Upper lobe of right lung (tissue), 1 donor: Measurements from ENCODE around the gene TTLL9. TPM values are rescaled to one million over a fixed set of nuclear protein-coding genes. Genes with fewer than 3 reads are reported as not detected.
"Not testable (repeated sequence)": the region's sequence is repeated elsewhere in the genome, so short reads cannot be mapped to it uniquely, and the experiment has no call there.

Source experiments
- ATAC-seq: fragments of 200-7000 bp; cut with Tn5 transposase; one replicate; pipeline ENCODE4 v1.9.1; 2020; ENCODE audit warnings: mild to moderate bottlenecking, moderate library complexity
- DNase-seq: peaks from one replicate; pipeline ENCODE4 v3.0.0-alpha.2; 2020
- H3K27ac ChIP-seq: fragments of 200-600 bp; one replicate; pipeline ENCODE4 v1.8.0; 2022
- H3K27me3 ChIP-seq: fragments of 200-600 bp; one replicate; pipeline ENCODE4 v1.8.0; 2022; ENCODE audit warnings: mild to moderate bottlenecking
- H3K36me3 ChIP-seq: fragments of 200-600 bp; one replicate; pipeline ENCODE4 v1.8.0; 2022
- H3K4me1 ChIP-seq: fragments of 200-600 bp; one replicate; pipeline ENCODE4 v1.8.0; 2022
- H3K4me3 ChIP-seq: fragments of 200-600 bp; one replicate; pipeline ENCODE4 v1.8.0; 2022; ENCODE audit warnings: mild to moderate bottlenecking
- H3K9me3 ChIP-seq: fragments of 200-600 bp; one replicate; pipeline ENCODE4 v1.8.0; 2022
- CTCF ChIP-seq: fragments of 200-600 bp; IDR thresholded peaks from one replicate; pipeline ENCODE4 v1.8.0; 2022; ENCODE audit warnings: antibody characterized with exemption
- intact Hi-C: fragments of 100-400 bp; cut with DNase I; formaldehyde crosslinking; loops from one replicate; pipeline ENCODE4 v1.11.0; 2022
- total RNA-seq: library from RNA; stranded (reverse); fragmentation: NEBNext Ultra II Directional; extraction: Animal tissue kit (Norgen Biotek cat#: 25700); gene quantifications from one replicate; pipeline ENCODE4 v1.2.1, GENCODE V29; 2021
- donor health status: DM: no; HTN: yes; CAD: no; lungs with severe emphysema.

The TTLL9 gene
- total RNA-seq, 1 donor from 2014 or later, result 0.49 TPM

DNA sequence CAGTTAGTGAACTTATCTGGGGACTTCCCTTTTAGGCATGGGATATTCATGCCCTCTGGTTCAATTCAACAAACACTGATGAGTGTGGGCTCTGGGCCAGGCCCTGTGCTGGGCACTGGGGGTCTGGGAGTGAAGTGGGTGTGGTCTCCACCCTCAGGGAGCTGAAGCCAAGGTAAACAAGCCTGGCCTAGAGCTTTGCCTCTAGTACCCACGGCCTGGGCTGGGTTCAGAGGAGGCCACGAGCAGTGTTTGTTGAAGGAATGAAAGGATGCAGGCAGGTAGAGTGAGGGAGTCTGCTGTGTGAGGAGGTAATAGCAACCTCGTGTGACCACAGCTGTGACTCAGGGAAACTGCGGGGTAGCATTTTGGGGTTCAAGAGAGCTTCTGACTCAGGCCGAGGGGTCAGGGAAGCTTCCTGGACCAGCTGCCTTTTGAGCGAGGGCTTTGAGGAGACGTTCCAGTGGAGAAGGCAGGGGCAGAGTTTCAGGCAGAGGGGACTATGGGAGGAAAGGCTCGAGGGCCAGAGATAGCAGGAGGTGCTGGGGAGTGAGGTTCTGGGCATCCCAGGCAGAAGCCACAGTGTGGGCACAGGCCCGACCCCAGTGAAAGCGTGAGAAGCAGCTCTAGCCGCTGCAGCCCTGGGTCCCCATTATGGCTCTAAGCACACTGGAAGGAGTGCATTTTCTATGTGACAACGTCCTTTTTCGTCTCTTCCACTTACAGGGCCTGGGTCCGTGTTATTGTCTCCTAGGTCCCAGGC lies 45.7 kb upstream of the TTLL9 start:
- H3K4me3 ChIP-seq, result no peak overlapping the region
- H3K36me3 ChIP-seq, result no peaks in the 10 kb centered on the region
- H3K27me3 ChIP-seq, result no peaks in the 10 kb centered on the region
- peaks cover 4% of the 10 kb centered on the region for H3K4me1 ChIP-seq
- H3K27ac ChIP-seq, result no peak overlapping the region
- ATAC-seq (no peak), DNase-seq (peak; percentile 44)
- no peaks in the 10 kb centered on the region for H3K9me3 ChIP-seq
- intact Hi-C loops, result no loop called here
- TF ChIP-seq CTCF, result no peak

GRCh38 chr20:31826074-31826473 lies 44.4 kb upstream of the TTLL9 start:
- H3K36me3 ChIP-seq, result no peaks in the 10 kb centered on the region
- H3K27ac ChIP-seq, result no peak overlapping the region
- H3K4me3 ChIP-seq, result no peak overlapping the region
- peaks cover 4% of the 10 kb centered on the region for H3K4me1 ChIP-seq
- H3K27me3 ChIP-seq, result no peaks in the 10 kb centered on the region
- no peak for TF ChIP-seq CTCF
- no peak for ATAC-seq
- intact Hi-C loops, result no loop called here
- H3K9me3 ChIP-seq, result no peaks in the 10 kb centered on the region
- DNase-seq, result peak; percentile 9

DNA sequence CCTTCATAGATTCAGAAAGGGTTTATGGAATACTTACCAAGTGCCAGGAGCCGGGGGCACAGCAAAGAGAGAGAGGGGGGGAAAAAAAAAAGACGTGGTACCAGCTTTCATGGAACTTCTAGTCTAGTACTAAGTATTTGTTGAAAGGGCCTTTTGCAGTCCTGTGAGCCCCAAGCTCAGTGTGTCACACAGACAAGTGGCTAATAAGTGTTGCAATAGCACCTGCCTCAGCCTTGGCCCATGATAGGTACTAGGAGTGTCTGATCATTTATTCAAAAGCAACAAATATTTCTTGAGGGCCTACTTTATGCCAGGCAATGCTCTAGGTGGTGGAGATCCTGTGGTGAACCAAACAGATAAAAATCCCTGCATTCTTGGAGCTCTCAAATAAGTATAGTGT lies 43.4 kb upstream of the TTLL9 start:
- TF ChIP-seq CTCF, result no peak
- H3K27ac ChIP-seq, result no peak overlapping the region
- H3K4me3 ChIP-seq, result no peak overlapping the region
- intact Hi-C loops, result no loop called here
- DNase-seq (peak; percentile 26), ATAC-seq (peak; percentile 4)
- no peaks in the 10 kb centered on the region for H3K9me3 ChIP-seq
- H3K27me3 ChIP-seq, result no peaks in the 10 kb centered on the region
- H3K36me3 ChIP-seq, result no peaks in the 10 kb centered on the region
- H3K4me1 ChIP-seq, result peaks cover 4% of the 10 kb centered on the region

- H3K27ac ChIP-seq, ATAC-seq, H3K36me3 ChIP-seq, H3K4me1 ChIP-seq, H3K9me3 ChIP-seq, H3K27me3 ChIP-seq, intact Hi-C loops, H3K4me3 ChIP-seq: not testable (repeated sequence)
- DNase-seq, result peak; percentile 37
Observed at GRCh38 chr20:31828016-31828415, 42.4 kb upstream of the TTLL9 start.

GRCh38 chr20:31829731-31830130 lies 40.7 kb upstream of the TTLL9 start:
- Histone ChIP-seq H3K36me3 (no peaks in the 10 kb centered on the region), H3K4me1 (no peaks in the 10 kb centered on the region), H3K4me3 (no peak overlapping the region), H3K27me3 (no peaks in the 10 kb centered on the region), H3K9me3 (no peaks in the 10 kb centered on the region), H3K27ac (no peak overlapping the region)
- ATAC-seq (no peak), DNase-seq (no peak)
- no peak for TF ChIP-seq CTCF
- intact Hi-C loops, result no loop called here

GRCh38 chr20:31830406-31830981 lies 39.9 kb upstream of the TTLL9 start:
- intact Hi-C loops, result no loop called here
- H3K9me3 ChIP-seq, result no peaks in the 10 kb centered on the region
- no peaks in the 10 kb centered on the region for H3K4me1 ChIP-seq

More at GRCh38 chr20:31830406-31830981, 39.9 kb upstream of the TTLL9 start:
- no peaks in the 10 kb centered on the region for H3K36me3 ChIP-seq
- H3K4me3 ChIP-seq, result no peak overlapping the region
- H3K27me3 ChIP-seq, result no peaks in the 10 kb centered on the region
- DNase-seq, result no peak
- no peak for TF ChIP-seq CTCF
- no peak for ATAC-seq
- no peak overlapping the region for H3K27ac ChIP-seq
